ENCODE data around the gene AKAP13.

The AKAP13 gene

DNA sequence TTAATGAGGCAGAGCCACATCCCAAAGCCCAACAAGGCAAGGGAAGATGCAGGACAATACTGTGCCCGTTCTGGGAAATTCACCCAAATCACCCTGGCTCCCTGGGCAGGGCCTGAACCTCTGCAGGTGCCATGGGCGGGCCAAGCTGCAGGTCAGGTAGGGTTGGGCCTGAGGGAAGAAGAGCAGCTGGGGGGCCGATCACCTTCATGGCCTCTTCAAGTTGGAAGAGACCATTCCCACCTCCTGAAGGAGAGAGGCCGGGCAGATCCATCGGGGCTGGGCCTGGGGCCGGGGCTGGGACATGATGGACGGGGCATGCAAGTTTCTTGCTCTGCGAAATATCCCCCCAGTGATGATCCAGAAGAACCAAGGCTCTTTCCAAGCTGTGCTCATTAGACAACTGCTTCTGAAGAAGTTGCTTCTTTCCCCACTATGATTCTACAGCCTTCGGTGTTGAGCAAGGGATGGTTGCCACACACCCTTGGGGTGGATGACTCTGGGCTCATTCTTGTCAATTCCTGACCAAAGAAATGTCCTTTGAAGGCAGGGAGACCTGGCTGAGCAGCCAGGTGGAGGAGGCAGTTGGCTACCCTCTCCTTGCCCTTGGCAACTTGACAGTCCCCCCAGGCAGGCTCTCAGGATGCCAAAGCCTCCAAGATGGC is 376.1 kb downstream of the AKAP13 start:
- DNase-seq (ENCODE audit: low spot score), result no peak

DNA sequence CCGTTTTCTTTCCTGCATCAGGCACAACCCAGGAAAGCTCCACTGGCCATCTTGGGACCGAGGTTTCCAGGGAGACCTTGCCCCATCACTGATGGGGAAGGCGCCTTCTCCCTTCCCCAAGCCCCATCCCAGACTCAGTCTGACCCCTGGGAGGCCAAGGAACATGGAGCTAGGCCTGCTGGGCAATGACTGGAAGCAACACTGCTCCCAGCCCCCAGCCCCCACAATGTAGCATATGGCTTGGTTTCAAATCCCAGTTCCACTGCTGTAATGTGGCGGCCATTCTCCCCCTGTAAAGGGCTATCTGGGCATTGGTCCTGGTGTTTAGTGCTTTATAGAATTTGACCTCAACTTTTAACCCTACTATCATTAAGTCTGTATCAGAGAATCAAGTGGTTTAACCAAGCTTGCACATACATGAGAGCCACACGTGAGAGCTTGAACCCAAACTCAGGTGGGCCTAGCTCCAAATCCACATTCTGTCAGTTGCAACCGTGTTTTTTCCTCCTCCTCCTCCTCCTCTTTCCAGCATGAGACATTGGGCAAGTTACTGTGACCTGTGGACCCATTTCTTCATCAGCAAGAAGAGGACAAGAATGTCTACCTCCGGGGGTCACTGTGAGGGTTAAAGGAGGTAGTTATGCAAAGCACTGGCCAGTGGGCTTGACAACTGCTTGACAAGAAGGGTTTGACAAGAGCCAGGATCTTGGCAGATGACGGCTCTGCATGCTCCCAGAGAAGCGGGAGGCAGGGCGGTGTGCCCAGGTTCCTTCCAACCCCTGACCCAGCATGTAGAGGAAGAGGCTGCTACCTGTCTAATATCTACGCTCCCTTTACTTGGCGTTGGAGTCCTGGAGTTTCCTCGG is 376.9 kb downstream of the AKAP13 start:
- DNase-seq (ENCODE audit: low spot score), result no peak

DNA sequence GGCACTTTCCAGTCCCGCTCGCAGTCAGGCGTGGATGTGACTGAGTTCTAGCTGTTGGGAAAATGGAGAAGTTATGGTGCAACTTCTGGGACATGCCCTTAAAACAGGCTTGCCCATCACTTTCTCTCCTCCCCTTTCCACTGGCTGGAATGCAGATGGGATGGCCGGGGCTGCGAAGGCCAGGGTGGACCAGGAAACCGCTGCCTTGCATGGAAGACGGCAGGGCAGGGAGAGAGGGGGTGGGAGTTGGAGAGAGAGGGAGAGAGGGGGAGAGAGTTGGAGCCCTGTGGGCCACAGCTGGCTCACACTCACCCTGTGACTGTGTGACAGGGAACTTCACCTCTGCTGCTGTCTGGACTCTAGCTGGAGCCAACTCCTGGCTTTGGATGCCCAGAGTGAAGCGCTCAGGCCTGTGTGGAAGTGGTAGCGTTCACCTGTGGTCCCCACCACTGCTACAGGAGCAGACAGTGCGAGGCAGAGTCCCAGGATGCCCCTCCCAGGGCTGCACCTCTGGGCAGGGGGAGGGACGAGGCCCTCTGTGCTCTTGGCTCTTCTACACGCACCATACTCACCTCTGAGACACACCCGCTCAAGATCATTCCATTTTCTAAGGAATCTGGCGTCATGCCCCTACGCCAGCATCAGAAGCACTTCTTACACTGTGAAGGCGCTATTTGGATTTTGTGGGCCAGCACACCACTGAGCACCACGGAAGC is 377.7 kb downstream of the AKAP13 start:
- no peak for DNase-seq (ENCODE audit: low spot score)

DNA sequence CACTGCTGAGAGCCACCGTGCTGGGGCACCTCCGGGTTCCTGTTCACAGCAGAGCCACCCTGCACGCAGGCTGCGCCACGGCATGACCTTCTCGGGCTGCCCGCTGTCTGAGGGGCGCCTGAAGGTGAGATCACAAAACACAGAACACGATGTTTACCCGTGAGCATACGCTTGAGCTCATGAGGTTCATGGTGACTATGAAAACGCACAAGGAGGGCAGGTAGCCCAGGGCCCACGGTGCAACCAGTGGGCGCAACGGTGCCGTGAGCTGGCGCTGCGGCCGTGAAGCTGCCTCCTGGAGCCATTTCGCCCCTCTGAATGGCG is 378.2 kb downstream of the AKAP13 start:
- no peak for DNase-seq (ENCODE audit: low spot score)

DNA sequence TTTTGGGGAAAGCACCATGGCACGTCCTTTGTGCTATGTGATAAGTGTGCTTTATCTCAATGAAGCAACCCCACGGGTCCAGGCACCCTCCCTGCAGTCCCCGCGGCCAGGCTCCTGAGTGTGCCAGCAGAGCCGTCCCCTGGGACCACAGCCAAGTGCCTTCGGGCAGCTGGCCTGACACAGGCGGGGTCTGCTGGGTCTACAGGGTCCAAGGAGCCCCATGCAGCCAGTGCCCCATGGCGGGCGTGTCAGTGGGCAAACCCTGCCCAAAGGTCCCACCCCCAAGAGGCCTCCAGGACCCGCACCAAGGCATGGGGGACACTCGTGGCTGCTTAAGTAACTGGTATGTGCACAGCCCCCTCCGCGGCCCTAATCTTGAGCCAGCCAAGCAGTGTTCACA is 379.0 kb downstream of the AKAP13 start:
- DNase-seq (ENCODE audit: low spot score), result no peak

DNA sequence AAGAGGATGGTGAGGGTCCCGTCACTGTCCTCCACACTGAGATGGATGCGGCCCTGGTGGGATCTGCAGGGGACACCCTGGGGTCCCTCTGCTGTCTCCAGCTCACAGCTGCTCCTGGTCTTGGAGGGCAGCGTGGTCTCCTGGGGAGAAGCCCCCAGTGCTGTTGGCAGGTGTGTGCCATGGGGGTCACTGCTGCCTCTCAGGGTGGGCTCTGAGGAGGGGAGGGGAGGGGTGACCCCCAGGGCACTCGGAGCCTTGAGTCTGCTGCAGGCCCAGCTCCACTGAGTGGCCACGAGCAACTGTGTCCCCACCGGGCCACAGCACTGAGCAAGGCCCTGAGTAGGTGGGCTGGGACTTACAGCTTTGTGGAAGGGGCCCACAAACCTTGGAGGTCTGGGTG is 379.6 kb downstream of the AKAP13 start:
- no peak for DNase-seq (ENCODE audit: low spot score)

DNA sequence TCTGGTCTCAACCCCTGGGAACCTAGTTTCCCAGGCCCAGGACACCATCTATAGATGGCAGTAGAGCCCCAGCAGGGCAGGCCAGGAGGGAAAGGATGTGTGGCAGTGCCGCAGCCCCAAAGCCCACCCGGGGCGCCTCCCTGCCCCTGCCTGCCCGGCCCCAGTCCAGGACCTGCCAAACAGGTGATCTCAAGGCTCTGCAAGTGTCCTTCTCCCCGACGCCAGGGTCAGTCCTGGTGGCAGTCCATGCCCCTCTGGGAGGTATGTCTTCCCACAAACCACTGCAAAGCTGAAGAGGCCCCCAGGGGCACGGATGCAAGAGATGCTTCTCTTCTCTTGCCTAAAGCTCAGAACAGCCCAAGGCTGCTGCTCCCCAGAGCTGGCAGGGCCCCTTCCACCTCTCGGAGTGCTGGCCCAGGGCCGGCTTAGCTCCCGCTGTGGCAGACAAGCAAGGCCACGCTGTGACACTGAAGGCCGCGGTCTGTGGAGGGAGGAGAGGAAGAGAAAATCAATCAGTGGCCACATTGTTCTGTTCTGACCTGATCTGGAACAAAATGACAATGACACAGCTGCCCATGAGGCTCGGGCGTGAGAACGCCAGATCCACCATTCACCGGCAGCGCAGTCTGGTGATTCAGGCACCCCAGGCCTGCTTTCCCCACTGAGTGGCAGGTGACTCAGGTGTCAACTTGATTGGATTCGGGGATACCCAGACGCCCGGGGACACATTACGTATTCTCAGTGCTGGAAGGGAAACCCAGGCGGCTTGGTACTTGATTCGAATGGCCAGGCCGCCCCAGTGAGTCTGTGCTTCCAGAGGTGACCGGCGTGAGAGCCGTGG is 380.3 kb downstream of the AKAP13 start:
- no peak for DNase-seq (ENCODE audit: low spot score)

DNA sequence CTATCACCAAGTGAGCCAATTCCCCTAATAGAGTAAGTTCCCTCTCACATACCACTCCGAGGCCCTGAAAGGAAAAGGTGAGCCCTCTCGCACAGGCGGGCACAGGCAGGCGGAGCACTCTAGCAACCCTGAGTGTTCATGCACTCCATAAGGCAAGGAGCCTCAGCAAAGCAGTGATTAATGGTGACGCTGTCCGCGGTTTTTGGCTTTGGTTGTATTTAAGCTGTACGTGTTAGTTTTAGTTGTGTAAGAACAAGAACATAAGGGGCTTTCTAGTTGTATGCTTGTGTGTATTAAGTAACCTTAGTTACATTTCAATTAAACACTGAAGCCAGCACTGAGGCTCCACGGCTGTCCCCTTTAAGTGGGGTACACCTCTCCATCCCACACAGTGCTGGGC is 381.2 kb downstream of the AKAP13 start:
- DNase-seq (ENCODE audit: low spot score), result no peak

DNA sequence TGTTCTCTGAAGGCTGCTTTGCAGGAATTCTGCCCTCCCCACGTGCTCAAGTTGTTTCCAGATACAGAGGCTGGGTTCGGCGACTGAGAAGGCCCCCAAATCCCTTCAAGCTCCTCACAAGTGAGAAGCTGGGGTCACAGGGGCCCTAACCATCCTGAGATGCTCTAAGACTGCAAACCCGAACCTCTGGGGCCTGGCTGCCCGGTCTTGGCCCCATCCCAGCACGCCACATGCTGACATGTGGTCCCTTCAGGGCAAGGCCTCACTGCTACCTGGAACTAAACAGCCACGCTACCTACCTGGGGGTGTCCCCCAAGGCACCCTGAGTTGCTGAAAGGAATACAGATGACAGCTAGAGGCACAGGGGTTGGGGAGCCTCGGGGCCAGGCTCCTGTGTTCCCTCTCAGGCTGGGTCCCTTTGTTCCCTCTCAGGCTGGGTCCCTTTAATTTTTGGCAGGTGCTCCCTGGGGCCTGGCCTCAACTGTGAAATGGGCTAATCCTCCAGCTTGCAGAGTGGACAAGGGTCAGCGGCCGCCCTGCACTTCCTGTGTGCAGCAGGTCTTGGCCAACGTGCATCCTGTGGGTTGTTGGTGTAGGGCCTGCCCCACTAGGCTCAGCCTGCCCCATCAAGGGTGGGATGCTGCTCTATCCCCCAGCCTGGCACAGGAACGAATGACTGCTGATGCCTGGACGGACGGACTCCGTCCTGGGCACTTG is 381.8 kb downstream of the AKAP13 start:
- DNase-seq (ENCODE audit: low spot score), result no peak

DNA sequence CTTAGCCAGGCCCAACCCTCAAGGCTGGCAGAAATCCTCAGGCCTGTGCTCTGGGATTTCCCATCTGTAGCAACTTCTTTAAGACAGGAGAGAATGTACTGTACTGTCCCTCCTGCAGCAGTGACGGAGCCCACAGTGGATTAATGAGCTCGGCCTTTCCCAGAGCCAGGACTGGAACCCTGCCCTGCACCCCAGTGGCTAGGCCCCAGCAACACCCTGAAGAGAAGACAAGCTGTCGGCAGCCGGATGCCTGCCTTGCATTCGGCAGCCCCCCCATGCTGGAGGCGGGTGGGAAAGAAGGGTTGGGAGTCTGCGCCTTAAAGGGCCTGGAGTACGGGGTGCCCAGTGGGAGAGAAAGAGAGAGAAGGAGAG is 382.3 kb downstream of the AKAP13 start:
- no peak for DNase-seq (ENCODE audit: low spot score)

DNA sequence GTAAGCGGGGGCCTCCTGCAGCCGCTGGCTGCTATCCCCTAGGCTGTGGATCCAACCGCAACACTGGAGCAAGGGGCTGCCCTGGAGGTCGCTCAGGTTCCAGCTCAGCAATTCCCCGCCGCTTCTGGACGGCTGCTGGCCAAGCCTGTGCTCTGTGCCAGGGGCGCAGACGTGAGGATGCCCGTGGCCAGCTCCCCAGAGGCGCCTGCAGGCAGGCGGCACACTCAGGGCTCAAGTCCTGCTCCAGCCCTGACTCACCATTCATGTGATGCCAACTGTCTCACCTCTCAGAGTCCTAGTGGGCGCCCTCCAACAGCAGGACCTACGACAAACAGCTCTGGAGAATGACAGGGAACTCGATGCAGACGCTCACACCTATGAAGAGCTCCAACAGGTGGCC is 382.8 kb downstream of the AKAP13 start:
- DNase-seq (ENCODE audit: low spot score), result no peak

DNA sequence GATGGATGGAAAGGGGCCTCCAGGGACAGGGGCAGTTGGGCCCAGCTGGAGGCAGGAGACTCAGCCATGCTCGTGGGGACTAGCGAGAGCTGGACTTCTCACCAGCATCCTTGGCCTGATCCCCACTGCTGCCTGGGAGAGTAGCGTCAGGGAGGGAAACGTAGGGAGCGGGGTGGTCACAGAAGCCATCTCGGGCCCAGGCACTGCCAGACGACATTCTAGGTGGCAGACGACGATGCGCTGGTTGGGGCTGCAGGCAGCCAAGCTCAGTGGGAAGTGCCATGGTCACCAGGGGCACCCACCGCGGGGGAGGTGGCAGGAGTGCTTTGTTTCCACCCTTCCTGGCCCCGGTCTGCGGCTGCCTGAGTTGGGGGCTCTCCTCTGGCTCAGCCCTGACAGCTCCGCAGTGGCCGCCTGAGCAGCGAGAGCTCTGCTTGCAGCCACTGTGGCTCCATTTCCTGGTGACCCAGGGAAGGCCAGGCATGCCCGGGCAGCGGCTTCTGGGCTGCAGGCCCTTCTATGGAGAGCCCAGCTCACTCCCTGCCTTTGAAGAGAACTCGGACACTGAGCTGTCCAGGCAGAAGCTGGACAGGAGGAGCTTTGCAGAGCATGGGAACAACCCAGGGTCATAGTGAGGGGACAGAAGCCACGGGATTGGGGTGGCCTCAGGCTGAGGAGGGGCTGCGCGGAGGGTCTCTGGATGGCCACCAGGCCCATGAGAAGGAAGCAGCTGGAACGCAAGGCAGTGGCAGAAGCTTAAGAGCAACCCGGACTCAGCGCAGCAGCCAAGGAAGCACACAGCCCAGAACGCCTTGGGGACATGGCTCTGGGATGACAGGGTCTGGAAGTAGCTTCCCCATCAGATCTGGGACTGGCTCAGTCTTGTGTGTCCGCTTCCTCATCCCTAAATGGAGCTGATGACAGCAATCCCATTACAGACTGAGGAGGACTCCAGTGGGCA is 383.6 kb downstream of the AKAP13 start:
- DNase-seq (ENCODE audit: low spot score), result no peak

DNA sequence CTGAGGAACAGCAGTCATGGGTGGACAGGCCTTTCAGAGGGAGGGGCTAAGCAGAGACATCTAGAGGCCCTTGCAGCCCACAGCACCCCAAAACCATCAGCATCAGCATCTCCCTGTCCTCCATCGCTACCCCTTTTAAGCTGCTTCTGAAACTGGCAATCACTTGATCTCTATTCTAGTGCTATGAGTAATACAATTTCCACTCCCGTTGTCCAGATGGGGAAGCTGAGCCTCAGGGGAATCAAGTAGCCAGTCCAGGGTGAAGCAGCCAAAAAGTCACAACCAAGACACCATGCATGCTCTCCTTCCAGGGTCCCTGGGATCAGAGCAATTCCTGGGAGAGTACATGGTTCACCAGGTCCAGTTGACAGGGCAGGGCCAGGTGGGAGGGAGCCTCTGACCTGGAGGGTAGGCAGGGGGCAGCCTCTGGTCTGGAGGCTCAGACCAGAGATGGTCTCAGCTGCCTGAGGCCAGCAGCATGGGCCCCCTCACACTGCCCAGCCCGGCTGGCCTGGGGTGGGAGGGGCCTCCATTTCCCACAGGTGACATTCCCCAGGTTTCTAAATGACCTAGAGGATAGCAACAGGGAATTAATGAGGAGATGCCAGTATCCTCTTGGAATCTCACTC is 384.4 kb downstream of the AKAP13 start:
- no peak for DNase-seq (ENCODE audit: low spot score)

DNA sequence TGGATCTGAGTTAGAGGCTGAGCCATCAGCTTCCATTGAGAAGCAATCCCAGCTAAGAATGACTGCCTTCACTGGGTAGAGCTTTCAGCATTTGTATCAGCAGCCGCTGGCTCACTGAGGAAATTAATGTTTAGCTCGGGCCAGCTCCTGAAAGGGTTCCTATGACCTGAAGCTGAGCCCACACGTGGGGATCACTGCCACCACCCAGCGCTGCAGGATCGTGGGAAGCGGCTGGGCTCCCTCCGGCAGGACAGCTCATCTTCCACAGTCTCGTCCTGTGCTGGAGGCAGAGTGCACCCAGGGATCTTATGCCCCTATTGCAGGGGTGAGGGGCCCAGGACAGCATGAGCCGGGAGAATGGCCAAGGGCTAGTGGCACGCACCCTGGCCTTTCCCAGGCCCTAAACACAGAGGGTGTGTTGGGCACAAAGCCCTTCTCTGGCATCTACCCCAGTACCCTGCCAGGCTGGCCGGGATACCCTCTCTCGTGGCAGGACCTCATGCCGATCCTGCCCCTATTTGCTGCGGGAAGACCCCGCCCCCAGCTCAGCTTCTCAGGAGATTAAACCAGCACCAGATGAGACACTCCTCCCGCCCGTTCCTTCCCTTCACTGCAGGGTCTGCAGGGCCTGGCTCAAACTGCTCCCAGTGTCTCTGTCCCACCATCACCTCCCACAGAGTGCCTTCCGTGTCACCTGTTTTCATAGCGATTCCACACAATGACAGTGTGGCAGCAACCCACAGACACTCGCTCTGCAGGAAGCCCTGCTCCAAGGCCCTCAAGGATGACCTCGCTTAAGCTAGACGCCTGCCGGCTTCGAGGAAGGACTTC is 385.8 kb downstream of the AKAP13 start:
- no peak for DNase-seq (ENCODE audit: low spot score)

DNA sequence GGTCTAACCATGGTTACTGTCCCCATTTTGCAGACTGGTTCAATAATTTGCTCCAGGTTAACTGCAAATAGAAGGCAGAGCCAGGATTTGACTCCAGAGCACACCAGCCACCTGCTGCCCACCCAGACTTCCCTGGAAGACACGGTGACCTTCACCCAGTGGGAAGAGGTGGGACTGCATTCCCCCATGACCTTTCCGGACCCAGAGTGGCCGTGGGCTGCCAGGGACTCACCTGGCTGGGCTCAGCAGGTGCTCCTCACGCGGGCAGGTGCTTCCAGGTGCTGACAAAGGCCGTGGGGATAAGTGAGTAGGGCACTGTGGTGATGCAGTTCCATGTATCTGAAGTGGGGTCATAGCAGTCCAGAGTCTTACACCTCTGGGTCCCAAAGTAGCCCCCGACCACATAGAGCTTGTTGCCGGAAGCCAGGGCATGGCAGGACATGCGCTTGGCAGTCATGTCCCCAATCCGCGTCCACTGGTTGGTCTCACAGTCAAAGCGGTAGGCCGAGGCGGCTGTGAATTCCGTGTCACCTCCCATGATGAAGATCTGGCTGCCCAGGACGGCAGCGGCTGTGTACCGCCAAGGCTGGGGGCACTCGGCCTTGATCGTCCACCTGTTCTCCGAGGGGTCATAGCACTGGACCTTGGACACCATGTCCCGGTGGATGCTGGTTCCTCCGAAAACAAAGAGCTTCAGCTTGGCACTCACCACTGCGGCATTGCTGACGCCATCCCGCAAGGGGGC is 387.6 kb downstream of the AKAP13 start:
- no peak for DNase-seq (ENCODE audit: low spot score)

DNA sequence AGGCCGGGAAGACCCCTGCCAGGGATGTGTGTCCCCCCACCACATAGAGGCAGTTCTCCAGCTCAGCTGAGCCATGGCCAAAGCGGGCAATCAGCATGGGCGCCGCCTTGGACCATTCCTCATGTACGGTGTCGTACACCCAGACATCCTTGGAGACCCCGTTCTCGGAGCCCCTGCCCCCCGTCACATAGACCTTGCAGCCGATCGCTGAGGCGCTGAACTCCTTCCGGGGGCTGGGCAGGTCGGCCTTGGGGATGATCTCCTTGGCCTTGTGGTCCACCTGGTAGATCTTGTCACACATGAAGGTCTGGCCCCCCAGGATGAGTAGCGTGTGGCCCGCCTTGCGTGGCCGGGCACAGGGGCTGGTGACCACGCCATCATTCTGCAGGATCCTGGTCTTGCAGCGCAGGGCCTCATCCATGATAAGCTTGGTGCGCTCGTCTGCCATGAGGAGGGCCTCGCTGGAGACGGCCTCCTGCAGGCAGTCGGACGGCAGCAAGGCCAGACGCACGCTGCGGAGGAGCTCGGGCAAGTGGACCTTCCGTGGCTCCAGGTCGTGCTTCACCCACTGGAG is 388.3 kb downstream of the AKAP13 start:
- DNase-seq (ENCODE audit: low spot score), result no peak

DNA sequence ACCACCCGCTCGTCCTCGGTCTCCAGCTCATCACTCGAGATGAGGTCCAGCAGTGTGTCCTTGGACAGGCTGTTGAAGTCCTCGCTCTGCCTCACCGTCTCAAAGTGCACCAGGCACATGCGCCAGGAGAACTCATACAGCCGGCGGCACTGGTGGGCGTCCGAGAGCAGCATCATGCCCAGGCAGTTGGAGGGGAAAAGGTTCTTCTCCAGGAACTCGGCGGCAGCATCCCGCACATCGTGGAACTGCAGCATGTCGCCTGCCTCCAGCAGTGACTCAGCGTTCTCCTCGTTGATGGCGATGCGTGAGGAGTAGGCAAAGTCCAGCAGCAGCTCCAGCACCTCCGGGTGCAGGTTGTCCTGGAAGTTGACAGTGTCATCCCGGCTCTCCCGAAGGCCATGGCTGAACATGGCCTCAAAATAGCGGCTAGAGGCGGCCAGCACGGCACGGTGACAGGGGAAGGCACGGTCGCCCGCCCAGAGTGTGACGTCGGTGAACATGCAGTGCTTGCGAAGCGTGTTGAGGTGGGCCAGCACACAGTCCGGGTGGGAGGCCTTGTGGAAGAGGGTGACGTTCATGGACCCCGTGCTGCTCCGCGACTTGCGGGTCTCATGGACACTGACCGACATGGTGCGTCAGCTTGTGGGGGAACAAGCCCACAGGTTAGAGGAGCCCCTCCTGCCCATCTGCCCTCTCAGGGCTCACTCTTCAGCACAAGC is 388.9 kb downstream of the AKAP13 start:
- DNase-seq (ENCODE audit: low spot score), result no peak
